Measurements from ENCODE around the gene LY6G6F. TPM values are rescaled to one million over a fixed set of nuclear protein-coding genes. Genes with fewer than 3 reads are reported as not detected.

The LY6G6F gene
- total and polyA plus RNA-seq, 10 of the 15 experiments (the other 5 are each of a cell fraction or from before 2014, with no cell fraction given) = not detected

DNA sequence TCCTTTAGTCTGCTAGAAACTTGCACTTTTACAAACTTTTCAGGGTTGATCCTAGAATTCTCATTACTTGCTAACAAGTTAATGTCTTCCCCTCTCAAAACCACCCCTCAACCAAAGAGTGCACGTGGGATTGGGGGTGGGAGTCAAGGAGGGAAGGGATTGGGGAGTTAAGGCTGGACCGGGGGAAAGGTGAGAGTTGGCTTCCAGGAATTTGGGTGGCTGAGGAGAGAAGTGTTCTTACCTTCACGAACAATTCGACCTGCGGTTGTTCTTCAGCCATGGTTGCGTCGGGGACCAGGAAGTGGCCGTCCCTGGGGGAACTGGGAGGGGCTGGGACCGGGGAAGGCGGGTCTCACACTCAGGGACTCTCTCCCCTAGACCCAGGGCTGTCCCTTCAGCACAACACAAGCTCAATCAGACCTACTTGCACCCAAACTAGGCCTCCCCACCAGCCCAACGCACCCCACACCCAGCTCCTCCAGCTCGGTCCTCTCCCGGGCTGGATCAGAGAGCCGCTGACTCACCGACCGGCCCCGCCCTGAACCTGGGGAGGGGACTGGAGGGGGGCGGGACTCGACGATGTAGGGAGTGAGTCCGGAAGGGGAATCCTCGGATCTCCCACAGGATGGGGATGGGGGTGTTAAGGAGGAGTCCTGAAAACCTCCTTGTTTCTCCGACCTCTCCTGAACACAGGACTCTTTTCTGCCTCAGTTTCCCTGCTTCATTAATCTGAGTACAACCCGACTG, 29.5 kb downstream of the LY6G6F start, which contains the start of gene CLIC1 (continued):
- TF ChIP-seq FOXM1 (IDR thresholded peaks at IDR 0.05; ENCODE audit: low read depth, low read length) (no peak), MYC (IDR thresholded peaks at IDR 0.05; ENCODE audit: insufficient read depth, insufficient read length, insufficient replicate concordance, low read length, severe bottlenecking) (no peak), ELK1 (IDR thresholded peaks at IDR 0.05; ENCODE audit: low read depth, low read length) (0 out of 2 replicates have a peak, but pooled peaks have one; percentile 34), PRDM15 (CRISPR knock-in tag; IDR thresholded peaks at IDR 0.05) (no peak), KLF5 (IDR thresholded peaks at IDR 0.05; ENCODE audit: partially characterized antibody) (no peak), CHD4 (IDR thresholded peaks at IDR 0.05) (no peak), ZSCAN29 (IDR thresholded peaks at IDR 0.05) (no peak), RUNX3 (IDR thresholded peaks at IDR 0.05; ENCODE audit: low read length) (no peak), POU2F2 (IDR thresholded peaks at IDR 0.05; ENCODE audit: borderline replicate concordance, low read depth, low read length) (peak; percentile 63; the same call in 1 of the 3 replicates), SUPT20H (IDR thresholded peaks at IDR 0.05; ENCODE audit: borderline replicate concordance, control insufficient read depth, low read depth, low read length) (no peak), WRNIP1 (IDR thresholded peaks at IDR 0.05; ENCODE audit: borderline replicate concordance, low read depth, low read length) (0 out of 2 replicates have a peak, but pooled peaks have one; percentile 29), NRF1 (conservative IDR thresholded peaks at IDR 0.05; ENCODE audit: low read depth, low read length) (no peak), TAF1 (IDR thresholded peaks at IDR 0.05; ENCODE audit: borderline replicate concordance, low read depth, low read length) (peak; percentile 84; the same call in 1 of the 2 replicates), CHD2 (IDR thresholded peaks at IDR 0.05; ENCODE audit: borderline replicate concordance, low read depth, low read length) (peak; percentile 38; the same call in 1 of the 2 replicates), NFIC (IDR thresholded peaks at IDR 0.05; ENCODE audit: low read depth, low read length) (no peak), SMC3 (IDR thresholded peaks at IDR 0.05; ENCODE audit: borderline replicate concordance, low read length) (no peak), RFX5 (IDR thresholded peaks at IDR 0.05; ENCODE audit: low read depth, low read length) (no peak), PAX8 (IDR thresholded peaks at IDR 0.05) (no peak), CBX5 (IDR thresholded peaks at IDR 0.05; ENCODE audit: low read depth) (no peak)
- TF ChIP-seq, protein P1, sequence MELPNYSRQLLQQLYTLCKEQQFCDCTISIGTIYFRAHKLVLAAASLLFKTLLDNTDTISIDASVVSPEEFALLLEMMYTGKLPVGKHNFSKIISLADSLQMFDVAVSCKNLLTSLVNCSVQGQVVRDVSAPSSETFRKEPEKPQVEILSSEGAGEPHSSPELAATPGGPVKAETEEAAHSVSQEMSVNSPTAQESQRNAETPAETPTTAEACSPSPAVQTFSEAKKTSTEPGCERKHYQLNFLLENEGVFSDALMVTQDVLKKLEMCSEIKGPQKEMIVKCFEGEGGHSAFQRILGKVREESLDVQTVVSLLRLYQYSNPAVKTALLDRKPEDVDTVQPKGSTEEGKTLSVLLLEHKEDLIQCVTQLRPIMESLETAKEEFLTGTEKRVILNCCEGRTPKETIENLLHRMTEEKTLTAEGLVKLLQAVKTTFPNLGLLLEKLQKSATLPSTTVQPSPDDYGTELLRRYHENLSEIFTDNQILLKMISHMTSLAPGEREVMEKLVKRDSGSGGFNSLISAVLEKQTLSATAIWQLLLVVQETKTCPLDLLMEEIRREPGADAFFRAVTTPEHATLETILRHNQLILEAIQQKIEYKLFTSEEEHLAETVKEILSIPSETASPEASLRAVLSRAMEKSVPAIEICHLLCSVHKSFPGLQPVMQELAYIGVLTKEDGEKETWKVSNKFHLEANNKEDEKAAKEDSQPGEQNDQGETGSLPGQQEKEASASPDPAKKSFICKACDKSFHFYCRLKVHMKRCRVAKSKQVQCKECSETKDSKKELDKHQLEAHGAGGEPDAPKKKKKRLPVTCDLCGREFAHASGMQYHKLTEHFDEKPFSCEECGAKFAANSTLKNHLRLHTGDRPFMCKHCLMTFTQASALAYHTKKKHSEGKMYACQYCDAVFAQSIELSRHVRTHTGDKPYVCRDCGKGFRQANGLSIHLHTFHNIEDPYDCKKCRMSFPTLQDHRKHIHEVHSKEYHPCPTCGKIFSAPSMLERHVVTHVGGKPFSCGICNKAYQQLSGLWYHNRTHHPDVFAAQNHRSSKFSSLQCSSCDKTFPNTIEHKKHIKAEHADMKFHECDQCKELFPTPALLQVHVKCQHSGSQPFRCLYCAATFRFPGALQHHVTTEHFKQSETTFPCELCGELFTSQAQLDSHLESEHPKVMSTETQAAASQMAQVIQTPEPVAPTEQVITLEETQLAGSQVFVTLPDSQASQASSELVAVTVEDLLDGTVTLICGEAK (IDR thresholded peaks at IDR 0.05; ENCODE audit: borderline replicate concordance) = peak; percentile 21; the same call in 1 of the 2 replicates

Data from GM12878 (cell line).